GM21390 (cell line): ENCODE measurements around the gene GRB10.

Experiments
- ATAC-seq: cut with Tn5 transposase; IDR thresholded peaks from one replicate; pipeline ENCODE4 v1.9.1; 2021; ENCODE audit not compliant: unreplicated experiment

GRB10 gene

GRCh38 chr7:50695026-50695425 lies 87.7 kb downstream of the GRB10 start:
- ATAC-seq = no peak

DNA sequence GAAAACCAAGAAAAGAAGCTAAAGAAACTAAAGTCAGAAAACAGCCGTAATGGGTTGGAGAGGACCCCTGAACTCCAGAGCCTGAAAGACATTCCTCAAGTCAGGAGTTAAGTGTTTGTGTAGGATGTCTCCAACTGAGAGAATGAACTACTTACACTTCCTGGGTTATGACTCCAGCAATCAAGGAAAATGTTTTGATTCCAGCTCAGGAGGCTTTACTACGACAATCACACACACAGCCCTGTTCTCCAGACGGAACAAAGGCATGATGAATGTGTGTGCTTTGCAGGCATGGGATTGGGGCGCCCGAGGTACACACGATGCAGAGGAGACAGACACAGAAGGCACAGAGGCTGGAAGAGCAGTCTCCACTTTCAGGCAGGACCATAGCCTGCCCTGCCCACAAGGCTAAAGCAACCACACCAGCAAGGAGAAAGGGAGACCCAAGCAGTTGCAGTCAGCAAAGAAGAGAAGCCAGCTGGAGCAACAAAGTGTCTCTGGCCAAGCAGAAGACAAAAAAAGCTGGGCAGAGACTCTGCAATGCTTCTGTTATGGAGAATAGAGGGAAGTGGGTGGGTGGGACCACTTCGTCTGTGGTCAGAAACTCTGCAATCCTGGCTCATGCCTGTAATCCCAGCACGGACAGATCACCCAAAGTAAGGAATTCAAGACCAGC lies 89.1 kb downstream of the GRB10 start:
- ATAC-seq = no peak

GRCh38 chr7:50690541-50691011 lies 92.1 kb downstream of the GRB10 start:
- no peak for ATAC-seq

DNA sequence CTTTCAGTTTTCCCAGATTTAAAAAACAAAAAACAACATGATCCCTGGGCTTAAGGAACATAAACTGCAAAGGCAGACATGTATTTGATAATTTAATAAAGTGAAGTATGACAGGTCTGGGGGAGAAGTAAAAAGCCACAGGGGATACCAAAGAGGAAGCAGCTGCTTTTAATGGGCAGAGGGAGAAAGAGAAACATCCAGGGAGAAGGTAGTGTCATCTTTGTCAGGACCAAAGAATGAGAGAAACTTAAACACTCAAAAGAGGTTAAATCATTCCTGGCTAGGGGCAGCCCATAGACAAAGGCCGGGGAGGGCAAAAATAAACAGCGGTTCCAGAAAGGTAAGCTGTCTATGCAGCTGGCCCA lies 94.5 kb downstream of the GRB10 start:
- no peak for ATAC-seq

DNA sequence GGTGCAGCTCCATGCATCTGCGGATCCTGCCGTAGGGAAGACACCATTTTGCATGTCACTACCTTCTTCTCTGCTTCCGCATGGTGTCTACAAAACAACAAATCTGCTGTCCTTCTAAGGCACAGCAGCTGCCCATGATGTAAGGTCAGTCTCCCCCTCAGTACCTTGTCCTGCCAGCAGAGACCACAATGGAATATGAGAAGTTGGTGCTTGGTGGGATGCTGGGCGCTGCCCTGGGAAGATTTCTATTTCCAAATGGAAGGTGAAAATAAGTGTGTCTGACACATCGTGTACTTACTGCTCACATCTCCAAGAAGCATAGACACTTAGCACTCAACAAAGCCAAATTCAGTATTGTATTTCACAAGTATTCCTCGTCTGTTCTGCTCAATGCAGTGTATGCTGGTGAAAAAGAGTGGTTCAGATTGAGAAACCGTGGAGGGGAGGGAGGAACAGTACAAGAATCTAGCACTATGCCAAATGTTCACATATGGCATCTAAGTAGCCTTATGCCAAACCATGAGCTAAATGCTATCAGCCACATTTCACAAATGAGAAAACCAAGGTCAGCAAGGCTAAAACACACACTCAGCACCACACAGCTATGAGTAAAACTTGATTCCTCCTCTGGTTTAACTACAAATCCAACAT lies 95.0 kb downstream of the GRB10 start:
- ATAC-seq = no peak

GRCh38 chr7:50687096-50687495 lies 95.6 kb downstream of the GRB10 start:
- no peak for ATAC-seq

GRCh38 chr7:50685135-50686065 lies 97.3 kb downstream of the GRB10 start:
- ATAC-seq = no peak

DNA sequence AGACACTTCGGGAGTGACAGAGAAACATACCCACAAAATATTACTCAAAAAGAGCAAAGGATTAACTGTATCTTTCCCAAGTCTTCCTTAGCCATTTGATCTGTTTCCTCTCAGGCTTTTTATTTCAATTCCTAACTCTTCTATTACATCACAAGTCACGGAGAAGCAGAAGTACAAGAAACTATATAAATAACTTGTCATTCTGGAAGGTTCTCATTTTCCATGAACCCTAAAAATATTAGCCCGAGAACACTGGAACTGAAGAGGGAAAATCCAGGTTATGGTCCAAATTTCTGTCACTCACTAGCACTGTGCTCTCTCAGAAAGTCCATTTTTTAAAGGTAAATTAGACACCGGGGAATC lies 98.0 kb downstream of the GRB10 start:
- ATAC-seq = no peak

DNA sequence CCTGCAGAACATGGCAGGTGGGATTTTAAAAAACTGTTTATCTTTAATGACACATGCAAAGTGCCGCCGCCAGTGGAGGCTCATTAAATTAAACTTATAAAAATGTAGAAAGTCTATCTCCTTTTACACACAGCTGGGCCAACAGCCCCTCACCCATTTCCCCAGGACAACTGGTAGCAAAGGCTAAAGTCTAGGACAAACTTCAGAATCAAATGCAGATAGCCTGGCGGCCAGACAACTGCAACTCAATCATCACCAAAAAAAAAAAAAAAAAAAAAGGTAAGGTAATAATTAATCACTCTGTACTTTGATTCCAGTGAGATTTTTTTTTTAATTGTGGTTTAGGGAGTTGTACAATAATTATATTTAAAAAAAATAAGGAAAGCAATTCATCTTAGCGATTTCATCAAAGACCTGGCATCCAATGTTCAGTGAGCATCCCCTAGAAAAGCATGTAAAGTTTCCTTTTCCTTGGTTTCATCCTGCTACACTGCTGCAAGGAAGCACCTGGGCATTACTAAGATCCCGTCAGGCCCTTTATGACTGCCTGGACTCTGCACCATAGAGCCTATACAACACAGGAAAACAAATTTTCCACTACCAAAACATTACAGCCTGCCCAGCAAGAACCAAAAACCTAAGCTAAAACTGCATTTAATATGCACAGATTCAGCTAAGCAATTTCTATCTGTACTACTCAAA lies 98.5 kb downstream of the GRB10 start:
- no peak for ATAC-seq

DNA sequence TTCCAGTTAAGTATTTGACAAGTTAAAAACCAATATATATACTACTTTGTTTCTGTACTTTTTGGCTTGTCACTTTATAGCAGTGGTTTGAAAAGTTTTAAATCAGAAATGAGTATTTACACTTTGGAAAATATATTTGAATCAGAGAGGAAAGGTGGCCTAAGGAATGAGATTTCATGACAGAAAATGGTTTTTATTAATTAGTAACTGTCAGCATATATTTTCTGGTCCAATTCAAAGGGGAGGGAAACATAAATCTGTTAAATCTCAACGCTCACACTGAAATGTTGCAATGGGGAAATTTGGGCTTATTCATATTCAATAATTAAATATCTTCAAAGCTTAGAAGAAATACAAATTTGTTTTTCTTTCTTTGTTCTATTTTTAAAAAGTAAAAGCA lies 100.1 kb downstream of the GRB10 start:
- ATAC-seq = no peak

DNA sequence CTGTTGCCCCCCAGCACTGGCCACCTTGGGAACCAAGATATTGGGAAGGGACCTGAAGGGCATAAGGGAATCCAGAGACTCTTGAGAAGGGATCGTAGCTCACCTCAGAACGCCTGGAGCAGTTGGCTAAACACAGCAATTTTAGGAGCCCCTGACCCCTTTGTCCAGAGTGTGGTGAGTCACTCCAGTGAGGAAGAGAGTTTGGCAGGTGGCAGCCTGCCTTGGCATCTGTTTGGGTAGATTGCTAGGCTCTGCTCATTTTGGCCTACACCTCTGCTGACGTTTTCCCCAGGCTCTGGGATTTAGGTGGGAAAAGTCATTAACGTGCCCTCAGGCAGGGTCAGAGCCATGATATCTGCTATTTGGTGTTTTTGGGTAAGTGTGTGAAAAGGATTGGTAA lies 100.6 kb downstream of the GRB10 start:
- ATAC-seq = no peak

DNA sequence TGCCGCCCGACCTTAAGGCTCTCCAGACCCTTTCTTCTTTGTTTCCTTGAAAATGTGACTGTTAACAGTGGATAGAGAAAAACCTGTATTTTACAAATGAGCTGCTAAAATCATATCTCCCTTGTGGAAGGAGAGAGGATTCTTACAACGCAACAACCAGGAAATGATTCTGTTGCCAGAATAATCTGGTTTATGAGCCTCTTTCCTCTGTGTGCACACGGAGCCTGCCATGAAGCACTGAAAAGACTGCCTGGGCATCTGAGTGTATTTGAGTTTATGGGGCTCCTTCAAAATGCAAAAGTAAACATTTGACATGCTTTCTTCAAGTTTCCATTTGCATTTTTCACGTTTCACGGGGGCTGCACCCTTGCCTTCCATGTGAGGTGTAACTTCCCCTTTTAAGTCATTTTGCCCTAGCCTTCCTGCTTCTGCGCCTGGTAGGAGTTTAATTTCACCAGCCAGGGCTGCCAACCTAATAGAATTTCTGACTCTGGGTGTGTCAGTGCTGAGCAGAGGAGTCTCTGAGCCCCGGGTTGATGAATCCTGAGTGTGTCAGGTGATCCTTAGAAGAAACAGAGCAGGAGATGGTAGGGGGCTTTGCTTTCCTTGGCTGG lies 101.2 kb downstream of the GRB10 start:
- no peak for ATAC-seq

- peak; percentile 81 for ATAC-seq
Measured at GRCh38 chr7:50679218-50680007, 103.3 kb downstream of the GRB10 start.

DNA sequence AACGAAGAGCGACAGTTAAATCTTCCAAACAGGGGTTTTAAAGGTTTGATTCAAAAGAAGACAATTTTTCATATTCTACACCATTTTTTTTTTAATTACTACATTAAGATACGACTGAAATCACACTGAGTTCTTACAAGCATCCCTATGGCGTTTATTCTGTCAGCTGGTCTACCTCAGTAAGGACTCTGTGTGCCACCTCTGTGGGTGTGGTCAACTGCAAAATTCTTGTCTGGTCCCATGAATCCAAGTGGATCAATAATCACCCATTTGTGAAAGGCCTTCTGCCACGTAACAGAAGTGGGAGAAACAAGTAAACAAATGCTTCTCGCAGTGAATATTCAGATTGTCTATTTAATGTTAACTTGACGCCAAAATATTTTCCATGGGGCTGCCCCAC lies 104.1 kb downstream of the GRB10 start:
- no peak for ATAC-seq

GRCh38 chr7:50677638-50677996 lies 105.1 kb downstream of the GRB10 start:
- no peak for ATAC-seq

DNA sequence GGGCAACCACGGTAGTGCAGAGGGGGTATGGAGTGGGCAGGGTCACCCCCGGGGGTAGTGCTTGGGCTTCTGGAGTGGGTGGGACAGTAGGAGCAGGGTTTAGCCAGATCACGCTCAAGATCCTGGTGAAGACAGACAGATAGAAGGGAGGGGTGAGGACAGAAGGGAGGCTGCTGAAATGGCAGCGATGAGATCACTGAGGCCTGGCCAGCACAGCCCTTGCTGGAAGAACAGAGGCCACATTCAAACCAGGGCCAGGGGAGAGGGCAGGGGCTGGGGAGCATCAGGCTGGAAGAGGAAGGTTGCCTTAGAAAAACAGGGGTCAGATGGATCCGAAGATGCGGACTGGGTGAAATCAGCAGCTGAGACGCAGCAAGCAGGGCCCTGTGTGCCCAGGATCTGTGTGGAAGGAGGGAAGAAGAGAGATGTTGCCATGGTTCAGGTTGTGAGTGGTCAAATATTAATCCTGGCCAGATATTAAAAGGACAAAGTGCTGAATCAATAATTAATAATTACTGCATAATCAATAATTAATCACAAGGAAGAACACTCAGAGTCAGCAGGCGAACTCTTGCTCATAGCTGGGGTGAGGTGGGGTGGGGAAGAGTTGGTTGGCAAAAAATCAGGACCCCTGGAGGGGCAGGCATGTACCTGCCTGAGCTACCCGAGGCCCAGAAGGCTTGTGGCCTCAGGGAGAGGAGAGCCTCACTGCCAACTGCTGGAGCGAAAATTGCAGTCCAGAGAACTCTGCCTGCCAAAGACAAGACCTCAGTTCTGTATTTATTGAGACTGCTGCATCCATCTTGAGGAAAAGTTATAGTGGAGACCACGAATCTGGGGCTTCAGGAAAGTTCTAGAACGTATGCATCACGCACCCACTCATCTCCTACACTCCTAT lies 105.7 kb downstream of the GRB10 start:
- ATAC-seq = no peak

GRCh38 chr7:50676079-50676478 lies 106.6 kb downstream of the GRB10 start:
- no peak for ATAC-seq

DNA sequence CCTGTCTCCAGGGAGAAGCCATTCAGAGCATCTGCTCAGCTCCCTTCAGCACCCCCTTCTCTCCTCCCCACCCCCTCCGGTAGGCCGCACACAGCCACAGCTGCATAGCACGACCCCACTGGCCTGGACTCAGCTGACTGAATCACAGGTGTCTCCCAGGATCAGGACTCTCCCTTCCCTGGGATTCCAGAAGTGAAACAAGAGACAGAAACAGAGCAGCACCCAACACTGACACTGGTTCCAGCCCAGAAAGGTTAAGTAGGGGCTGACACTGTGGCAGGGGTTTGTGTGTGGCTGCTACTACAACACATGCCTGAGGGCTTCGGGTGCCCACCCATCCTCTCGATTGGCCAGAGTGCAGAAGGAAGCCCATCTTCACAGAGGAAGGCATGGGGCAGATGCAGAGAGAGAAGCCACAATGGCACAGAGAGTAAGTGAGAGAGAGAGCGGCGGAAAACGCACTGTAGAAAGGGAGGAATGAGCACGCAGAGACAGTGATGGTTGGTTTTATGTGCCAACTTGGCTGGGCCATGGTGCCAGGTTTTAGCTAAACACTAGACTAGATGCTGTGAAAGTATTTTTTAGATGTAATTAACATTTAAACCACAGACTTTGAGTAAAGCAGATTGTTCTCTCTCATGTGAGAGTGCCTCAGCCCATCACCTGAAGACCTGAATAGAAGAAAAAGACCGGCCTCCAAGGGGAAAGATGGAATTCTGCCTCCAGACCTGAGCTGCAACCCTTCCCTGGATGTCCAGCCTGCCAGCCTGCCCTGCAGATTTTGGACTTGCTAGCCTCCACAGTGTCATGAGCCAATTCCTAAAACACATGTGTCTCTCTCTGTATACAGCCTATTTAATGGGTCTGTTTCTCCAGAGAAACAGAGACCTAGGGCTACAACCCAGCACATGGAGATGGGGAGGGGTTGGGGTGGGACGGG lies 107.5 kb downstream of the GRB10 start:
- ATAC-seq = no peak
